Measurements from ENCODE around the gene SMAD5. TPM values are rescaled to one million over a fixed set of nuclear protein-coding genes. Genes with fewer than 3 reads are reported as not detected.

SMAD5 gene
- polyA plus RNA-seq, 1 experiment = 98.3 TPM

DNA sequence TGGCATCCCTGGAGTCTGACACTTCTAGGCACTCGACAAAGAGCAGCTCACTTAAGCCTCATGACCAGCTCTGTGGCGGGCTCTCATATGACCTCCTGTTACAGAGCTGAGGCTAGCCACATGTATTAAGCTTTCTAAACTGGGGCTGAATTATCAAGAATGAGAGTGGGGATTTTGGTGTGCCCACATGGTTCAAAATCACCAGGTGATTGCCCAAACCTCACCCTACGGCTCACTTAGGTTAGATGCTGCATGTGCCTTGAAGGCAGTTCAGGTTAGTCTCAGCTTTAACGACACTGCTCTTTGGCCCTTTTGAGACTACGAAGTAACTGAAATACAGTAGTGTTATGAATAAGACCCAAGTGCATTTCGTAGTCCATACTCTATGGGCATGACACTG is 99.7 kb downstream of the SMAD5 start:
- Histone ChIP-seq H3K9me3 (ENCODE audit: control insufficient read depth, insufficient read depth, low read length) (no peaks in the 10 kb centered on the region), H3K27me3 (ENCODE audit: control insufficient read depth, insufficient read depth, low read length) (peaks cover 4% of the 10 kb centered on the region), H3K4me3 (ENCODE audit: low read depth, low read length) (no peak overlapping the region), H3K27ac (ENCODE audit: low read depth, low read length) (no peak overlapping the region)
- TF ChIP-seq CTCF (IDR thresholded peaks at IDR 0.05; ENCODE audit: low read depth, low read length) = no peak
- POLR2A ChIA-PET = no interaction called here
- DNase-seq (ENCODE audit: low read depth, low spot score) = no peak
- CTCF ChIA-PET = interaction anchor here (1.2 to 1.5 kb wide), 2 partner anchors 17 to 20 kb away, joined by 3 to 7 read pairs; no protein-coding TSS in a partner anchor

Small RNA genes lying within 50 kb of the gene (small RNA-seq; reads per million reads assigned to genes)
- gene RF02173 (ENCODE audit: insufficient read length, low read depth) = not detected
- gene RF02175 (ENCODE audit: insufficient read length, low read depth) = not detected
- gene RF02176 (ENCODE audit: insufficient read length, low read depth) = not detected

Other genes with a start within 250 kb of the SMAD5 start
- gene IL9, start 237.0 kb upstream of the SMAD5 start, polyA plus RNA-seq (2011; rRNA removed) = not detected in 2 replicates
- gene LECT2, start 177.9 kb upstream of the SMAD5 start, polyA plus RNA-seq (2011; rRNA removed) = not detected in 2 replicates
- gene TGFBI, start 103.9 kb upstream of the SMAD5 start, polyA plus RNA-seq (2011; rRNA removed) = 2,219 and 2,576 TPM in 2 replicates
- gene SMIM32, start 60.3 kb downstream of the SMAD5 start, polyA plus RNA-seq (2011; rRNA removed) = not detected in 2 replicates
- gene TRPC7, start 232.7 kb downstream of the SMAD5 start, polyA plus RNA-seq (2011; rRNA removed) = not detected in 2 replicates

Data from AG04450 (cell line).